Measurements from ENCODE around the gene KCNT2. TPM values are rescaled to one million over a fixed set of nuclear protein-coding genes. Genes with fewer than 3 reads are reported as not detected.

Gene KCNT2
- polyA plus RNA-seq, 6 donors from 2014 or later: not detected

Other genes with a start within 250 kb of the KCNT2 start
- under 1 TPM in 1 of 6 donors, not detected in 5; 0.09 TPM for gene CFH, start 43.6 kb upstream of the KCNT2 start, polyA plus RNA-seq (ENCODE audit: low read depth in 6 of 6)
- not detected for gene CFHR3, start 166.4 kb upstream of the KCNT2 start, polyA plus RNA-seq (ENCODE audit: low read depth in 6 of 6)
- gene CFHR1, start 211.3 kb upstream of the KCNT2 start, polyA plus RNA-seq (ENCODE audit: low read depth in 6 of 6): not detected